Adrenal gland (tissue), 5 donors: ENCODE data around the gene SERPINB5.

Experiments
- POLR2A ChIP-seq, 2 donors: fragments of 450-650 bp; IDR thresholded peaks; one replicate each; pipeline ENCODE4 v1.6.1; 2017; ENCODE audit warnings: antibody characterized with exemption in 2 of 2, mild to moderate bottlenecking in 2 of 2, moderate library complexity in 1 of 2
- TF ChIP-seq, protein P1 (sequence below), 6 experiments: fragments of 450-650 bp in 4 of 6; fragments of 200-600 bp in 2 of 6; sonication (generic) in 1 of 6; IDR thresholded peaks; 1 replicate in 5 of 6; 2 replicates in 1 of 6; pipeline versions ENCODE4 v1.5.1 to v1.8.0; 2016 to 2021; ENCODE audit warnings: antibody characterized with exemption in 6 of 6, mild to moderate bottlenecking in 2 of 6, moderate library complexity in 1 of 6
- donor health status: DM: no; HTN: no; CAD: no.

DNA sequence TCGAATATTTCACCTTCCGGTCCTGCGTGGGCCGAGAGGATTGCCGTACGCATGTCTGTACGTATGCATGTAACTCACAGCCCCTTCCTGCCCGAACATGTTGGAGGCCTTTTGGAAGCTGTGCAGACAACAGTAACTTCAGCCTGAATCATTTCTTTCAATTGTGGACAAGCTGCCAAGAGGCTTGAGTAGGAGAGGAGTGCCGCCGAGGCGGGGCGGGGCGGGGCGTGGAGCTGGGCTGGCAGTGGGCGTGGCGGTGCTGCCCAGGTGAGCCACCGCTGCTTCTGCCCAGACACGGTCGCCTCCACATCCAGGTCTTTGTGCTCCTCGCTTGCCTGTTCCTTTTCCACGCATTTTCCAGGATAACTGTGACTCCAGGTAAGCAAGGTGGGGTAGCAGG is at the start of gene SERPINB5:
- TF ChIP-seq POLR2A (IDR thresholded peaks at IDR 0.05), result no peak
- TF ChIP-seq, protein P1, sequence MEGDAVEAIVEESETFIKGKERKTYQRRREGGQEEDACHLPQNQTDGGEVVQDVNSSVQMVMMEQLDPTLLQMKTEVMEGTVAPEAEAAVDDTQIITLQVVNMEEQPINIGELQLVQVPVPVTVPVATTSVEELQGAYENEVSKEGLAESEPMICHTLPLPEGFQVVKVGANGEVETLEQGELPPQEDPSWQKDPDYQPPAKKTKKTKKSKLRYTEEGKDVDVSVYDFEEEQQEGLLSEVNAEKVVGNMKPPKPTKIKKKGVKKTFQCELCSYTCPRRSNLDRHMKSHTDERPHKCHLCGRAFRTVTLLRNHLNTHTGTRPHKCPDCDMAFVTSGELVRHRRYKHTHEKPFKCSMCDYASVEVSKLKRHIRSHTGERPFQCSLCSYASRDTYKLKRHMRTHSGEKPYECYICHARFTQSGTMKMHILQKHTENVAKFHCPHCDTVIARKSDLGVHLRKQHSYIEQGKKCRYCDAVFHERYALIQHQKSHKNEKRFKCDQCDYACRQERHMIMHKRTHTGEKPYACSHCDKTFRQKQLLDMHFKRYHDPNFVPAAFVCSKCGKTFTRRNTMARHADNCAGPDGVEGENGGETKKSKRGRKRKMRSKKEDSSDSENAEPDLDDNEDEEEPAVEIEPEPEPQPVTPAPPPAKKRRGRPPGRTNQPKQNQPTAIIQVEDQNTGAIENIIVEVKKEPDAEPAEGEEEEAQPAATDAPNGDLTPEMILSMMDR (IDR thresholded peaks at IDR 0.05), result no peak
